Ovary (tissue), 9 donors: ENCODE data around the gene CYB5B. TPM values are rescaled to one million over a fixed set of nuclear protein-coding genes. Genes with fewer than 3 reads are reported as not detected.
A peak's percentile ranks its signal among the peaks of the same experiment; 100 is the strongest.

ENCODE experiments used
- DNase-seq, 5 donors: peaks; one replicate each; pipeline ENCODE4 v3.0.0-alpha.2; 2019 to 2020
- H3K27ac ChIP-seq, 2 donors: fragments of 200-600 bp; one replicate each; pipeline versions ENCODE4 v1.5.1 to v1.8.0; 2019 to 2022
- H3K27me3 ChIP-seq: fragments of 200-600 bp; one replicate; pipeline ENCODE4 v1.8.0; 2022
- H3K36me3 ChIP-seq: fragments of 200-600 bp; sonication (generic); one replicate; pipeline ENCODE4 v1.5.1; 2019
- H3K4me1 ChIP-seq: one replicate; pipeline ENCODE4 v1.8.1; 2013; ENCODE audit warnings: mild to moderate bottlenecking, moderate library complexity; ENCODE audit not compliant: insufficient read depth
- H3K4me3 ChIP-seq: fragments of 200-600 bp; sonication (generic); one replicate; pipeline ENCODE4 v1.5.1; 2017
- H3K9me3 ChIP-seq, 2 donors: fragments of 200-600 bp in 1 of 2; sonication (generic) in 1 of 2; one replicate each; pipeline versions ENCODE4 v1.5.1 to v1.8.1; 2013 to 2019; ENCODE audit warnings: mild to moderate bottlenecking in 1 of 2, moderate library complexity in 1 of 2
- EP300 ChIP-seq: sonication (generic); formaldehyde crosslinking; IDR thresholded peaks from one replicate; pipeline ENCODE4 v1.6.1; 2017; ENCODE audit warnings: antibody characterized with exemption
- POLR2A ChIP-seq: fragments of 450-650 bp; IDR thresholded peaks from one replicate; pipeline ENCODE4 v1.6.1; 2017; ENCODE audit warnings: antibody characterized with exemption, mild to moderate bottlenecking, moderate library complexity
- whole genome bisulfite sequencing, 3 donors: extraction: QIAGEN DNeasy Blood & Tissue Kit in 1 of 3; methylation state at CpG; one replicate each; pipeline versions ENCODE4 v1.1.5 to v1.1.7; 2013 to 2017; 5-methylcytosine and 5-hydroxymethylcytosine counted together
- intact Hi-C, 4 donors: fragments of 100-400 bp; cut with DNase I; formaldehyde crosslinking; loops; one replicate each; pipeline versions ENCODE4 v1.11.0 to v1.15.1; 2022 to 2023
- polyA plus RNA-seq, 2 donors: library from polyadenylated mRNA; stranded (reverse); fragments of 200-250 nt in 1 of 2; fragments of 350-450 nt in 1 of 2; fragmentation: Illumina TruSeq in 1 of 2; extraction: RNeasy Lipid Tissue Mini Kit (QIAGEN cat#74804) in 1 of 2; gene quantifications; one replicate each; pipeline ENCODE4 v1.2.3, GENCODE V29; 2013 to 2014
- total RNA-seq, 7 donors: library from RNA; depleted of rRNA in 2 of 7; stranded (reverse); fragments of >200 nt in 2 of 7; fragmentation: NEBNext Ultra II Directional in 3 of 7; extraction: Animal tissue kit (Norgen Biotek cat#: 25700) in 3 of 7; gene quantifications; one replicate each; pipeline versions ENCODE4 v1.1.0 to v1.2.4, GENCODE V29; 2016 to 2023
- TF ChIP-seq, protein P1 (sequence below), 3 donors: fragments of 450-650 bp in 2 of 3; fragments of 200-600 bp in 1 of 3; IDR thresholded peaks; one replicate each; pipeline versions ENCODE4 v1.5.1 to v1.8.0; 2016 to 2022; ENCODE audit warnings: antibody characterized with exemption in 3 of 3, mild to moderate bottlenecking in 1 of 3
- donor health status: DM: no; HTN: no; CAD: no; lungs with moderate emphysema.
- donor health status: DM: no; HTN: no; CAD: no.
- donor health status: Bipolar disorder and iron deficiency.
- donor health status: DM: yes; HTN: yes; CAD: no.
- donor health status: DM: no; HTN: no; CAD: no.
- donor health status: DM: yes; HTN: yes; CAD: no.

Gene CYB5B
- total and polyA plus RNA-seq, 9 donors: 24.8 to 148 (median 55.8) TPM

DNA sequence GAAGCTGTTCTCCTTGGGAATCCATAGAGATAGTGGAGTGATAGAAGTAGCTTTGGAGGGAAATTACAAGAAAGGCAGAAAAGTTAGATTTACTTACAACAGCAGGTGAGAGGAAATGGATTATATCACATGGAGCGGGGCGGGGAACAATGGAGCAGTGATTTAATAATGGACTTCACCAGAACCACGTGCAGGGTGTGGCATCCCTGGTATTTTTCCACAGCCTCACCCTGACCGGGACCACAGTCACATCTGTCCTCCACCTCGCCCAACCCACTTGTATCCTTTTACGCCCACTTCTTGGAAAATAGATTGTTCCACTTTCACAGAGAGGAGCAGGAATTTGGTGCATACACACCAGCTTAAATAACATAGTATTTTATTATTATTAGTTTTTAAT, 15.9 kb upstream of the CYB5B start:
- TF ChIP-seq EP300 (no peak), POLR2A (no peak)
- TF ChIP-seq, protein P1, sequence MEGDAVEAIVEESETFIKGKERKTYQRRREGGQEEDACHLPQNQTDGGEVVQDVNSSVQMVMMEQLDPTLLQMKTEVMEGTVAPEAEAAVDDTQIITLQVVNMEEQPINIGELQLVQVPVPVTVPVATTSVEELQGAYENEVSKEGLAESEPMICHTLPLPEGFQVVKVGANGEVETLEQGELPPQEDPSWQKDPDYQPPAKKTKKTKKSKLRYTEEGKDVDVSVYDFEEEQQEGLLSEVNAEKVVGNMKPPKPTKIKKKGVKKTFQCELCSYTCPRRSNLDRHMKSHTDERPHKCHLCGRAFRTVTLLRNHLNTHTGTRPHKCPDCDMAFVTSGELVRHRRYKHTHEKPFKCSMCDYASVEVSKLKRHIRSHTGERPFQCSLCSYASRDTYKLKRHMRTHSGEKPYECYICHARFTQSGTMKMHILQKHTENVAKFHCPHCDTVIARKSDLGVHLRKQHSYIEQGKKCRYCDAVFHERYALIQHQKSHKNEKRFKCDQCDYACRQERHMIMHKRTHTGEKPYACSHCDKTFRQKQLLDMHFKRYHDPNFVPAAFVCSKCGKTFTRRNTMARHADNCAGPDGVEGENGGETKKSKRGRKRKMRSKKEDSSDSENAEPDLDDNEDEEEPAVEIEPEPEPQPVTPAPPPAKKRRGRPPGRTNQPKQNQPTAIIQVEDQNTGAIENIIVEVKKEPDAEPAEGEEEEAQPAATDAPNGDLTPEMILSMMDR (IDR thresholded peaks at IDR 0.05): no peak
- WGBS, 3 donors: 78 to 86% (median 80%) methylated on average over 6 of the region's 6 CpGs
- DNase-seq: peak in 1 of 5 donors; percentile 39
- H3K27me3 ChIP-seq: no peaks in the 10 kb centered on the region
- no peak overlapping the region for H3K4me3 ChIP-seq
- H3K4me1 ChIP-seq: peaks cover 8% of the 10 kb centered on the region
- no peaks in the 10 kb centered on the region for H3K9me3 ChIP-seq
- no peak overlapping the region for H3K27ac ChIP-seq
- intact Hi-C loops: loop anchor here in 2 of 4 donors (5.0 to 10.0 kb wide), 2 partner anchors 286 to 304 kb away; no protein-coding TSS in a partner anchor
- H3K36me3 ChIP-seq: no peaks in the 10 kb centered on the region

DNA sequence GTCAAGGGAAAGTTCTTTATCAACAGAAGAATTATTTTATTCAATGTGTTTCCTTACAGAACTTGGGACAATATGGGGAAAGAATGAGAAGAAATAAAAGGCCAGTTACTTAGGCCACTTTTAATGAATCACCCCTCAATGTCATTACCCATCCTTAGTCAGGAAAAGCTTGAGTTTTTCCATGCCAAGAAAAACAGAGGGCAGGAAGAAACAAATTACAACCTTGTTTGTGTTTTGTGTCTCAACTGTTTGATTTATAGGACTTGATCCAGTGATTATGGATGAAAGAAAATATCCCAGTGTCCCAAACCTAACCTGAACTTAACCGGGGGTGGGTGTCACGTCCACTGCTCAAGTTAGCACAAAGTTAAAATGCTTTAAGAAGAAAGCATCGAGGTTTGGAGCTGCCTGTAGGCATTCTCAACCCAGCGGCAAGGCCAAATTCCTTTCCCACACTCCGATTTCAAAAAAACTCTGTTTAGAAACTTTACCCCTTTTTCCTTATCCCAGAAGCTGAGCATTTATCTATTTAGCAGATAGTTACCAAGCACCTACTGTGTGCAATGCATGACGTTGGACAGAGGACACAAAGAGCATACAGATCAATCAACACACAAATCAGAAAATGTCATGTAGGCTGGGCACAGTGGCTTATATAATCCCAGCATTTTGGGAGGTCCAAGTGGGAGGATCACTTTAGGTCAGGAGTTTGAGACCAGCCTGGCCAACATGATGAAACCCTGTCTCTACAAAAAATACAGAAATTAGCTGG, 14.0 kb upstream of the CYB5B start:
- WGBS, 3 donors: 7 to 11% (median 7%) methylated on average over 6 of the region's 6 CpGs
- Histone ChIP-seq H3K27ac (no peak overlapping the region), H3K4me1 (peaks cover 1% of the 10 kb centered on the region), H3K36me3 (no peaks in the 10 kb centered on the region), H3K9me3 (no peaks in the 10 kb centered on the region), H3K27me3 (no peaks in the 10 kb centered on the region), H3K4me3 (no peak overlapping the region)
- DNase-seq: no peak
- intact Hi-C loops: no loop called here
- no peak for TF ChIP-seq POLR2A
- TF ChIP-seq, protein P1 (IDR thresholded peaks at IDR 0.05): no peak
- no peak for TF ChIP-seq EP300

DNA sequence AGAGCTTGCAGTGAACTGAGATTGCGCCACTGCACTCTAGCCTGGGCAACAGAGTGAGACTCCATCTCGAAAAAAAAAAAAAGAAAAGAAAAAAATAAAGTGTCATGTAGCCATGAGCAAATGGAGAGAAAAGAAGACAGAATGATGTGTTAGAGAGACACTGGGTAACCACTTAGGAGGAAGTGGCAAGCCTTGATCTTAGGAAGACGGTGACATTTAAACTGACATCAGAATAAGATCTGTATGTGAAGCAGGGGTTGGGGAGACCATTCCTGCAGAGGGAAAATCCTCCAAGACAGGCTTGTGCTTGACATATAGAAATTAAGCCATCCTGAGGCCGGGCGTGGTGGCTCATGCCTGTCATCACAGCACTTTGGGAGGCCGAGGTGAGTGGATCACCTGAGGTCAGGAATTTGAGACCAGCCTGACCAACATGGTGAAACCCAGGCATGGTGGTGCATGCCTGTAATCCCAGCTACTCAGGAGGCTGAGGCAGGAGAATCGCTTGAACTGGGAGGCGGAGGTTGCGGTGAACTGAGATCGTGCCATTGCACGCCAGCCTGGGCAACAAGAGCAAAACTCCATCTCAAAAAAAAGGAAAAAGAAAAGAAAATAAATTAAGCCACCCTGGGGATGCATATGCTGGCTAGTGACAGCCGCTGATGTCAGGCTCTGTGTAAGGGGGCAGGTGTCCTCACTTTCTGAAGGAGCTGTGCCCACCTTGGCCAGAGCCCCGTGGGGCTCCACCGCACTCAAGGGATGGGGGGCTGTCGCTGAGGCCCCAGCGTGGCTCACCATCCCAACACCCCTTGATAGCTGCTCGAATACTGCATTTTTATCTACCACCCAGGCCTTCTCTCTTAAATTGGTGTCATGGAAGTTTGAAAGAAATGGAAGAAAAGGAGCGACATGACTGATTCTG, 13.1 kb upstream of the CYB5B start:
- H3K4me1 ChIP-seq: peaks cover 1% of the 10 kb centered on the region
- intact Hi-C loops: no loop called here
- H3K9me3 ChIP-seq: no peaks in the 10 kb centered on the region
- H3K36me3 ChIP-seq: no peaks in the 10 kb centered on the region
- H3K4me3 ChIP-seq: no peak overlapping the region
- no peaks in the 10 kb centered on the region for H3K27me3 ChIP-seq
- TF ChIP-seq POLR2A: no peak
- TF ChIP-seq, protein P1 (IDR thresholded peaks at IDR 0.05): no peak
- TF ChIP-seq EP300: no peak
- no peak overlapping the region for H3K27ac ChIP-seq
- 85 to 93% (median 93%) methylated on average over 18 of the region's 18 CpGs for WGBS, 3 donors
- no peak for DNase-seq

DNA sequence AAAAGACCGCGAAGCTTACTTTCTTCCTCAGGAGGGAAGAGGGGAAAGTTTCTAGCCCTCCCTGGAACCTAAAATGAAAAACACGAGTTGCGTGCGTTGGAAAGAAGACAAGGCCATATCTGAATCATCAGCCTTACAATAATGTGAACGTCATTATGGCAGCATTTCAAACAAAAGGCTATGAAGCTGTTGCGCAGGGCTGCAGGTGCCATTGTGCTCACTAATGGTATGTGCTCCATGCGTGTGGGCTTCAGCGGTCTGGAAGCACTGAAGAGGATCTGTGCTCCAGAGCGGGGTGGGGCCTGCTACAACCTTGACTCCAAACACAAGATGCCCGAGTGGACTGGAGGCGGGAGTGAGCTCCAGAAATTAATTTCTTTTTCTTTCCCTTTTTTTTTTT, 12.1 kb upstream of the CYB5B start:
- Histone ChIP-seq H3K4me1 (peaks cover 1% of the 10 kb centered on the region), H3K27ac (no peak overlapping the region), H3K4me3 (no peak overlapping the region), H3K9me3 (no peaks in the 10 kb centered on the region), H3K36me3 (no peaks in the 10 kb centered on the region), H3K27me3 (no peaks in the 10 kb centered on the region)
- WGBS, 3 donors: 85 to 91% (median 89%) methylated on average over 12 of the region's 12 CpGs
- no peak for TF ChIP-seq POLR2A
- TF ChIP-seq EP300: no peak
- TF ChIP-seq, protein P1 (IDR thresholded peaks at IDR 0.05): no peak
- no peak for DNase-seq
- intact Hi-C loops: no loop called here
